ENCODE data around the gene DNMBP. TPM values are rescaled to one million over a fixed set of nuclear protein-coding genes. Genes with fewer than 3 reads are reported as not detected.
"Not testable (repeated sequence)": the region's sequence is repeated elsewhere in the genome, so short reads cannot be mapped to it uniquely, and the experiment has no call there.

Gene DNMBP
- total RNA-seq, 1 experiment from 2014 or later = 13.8 TPM

DNA sequence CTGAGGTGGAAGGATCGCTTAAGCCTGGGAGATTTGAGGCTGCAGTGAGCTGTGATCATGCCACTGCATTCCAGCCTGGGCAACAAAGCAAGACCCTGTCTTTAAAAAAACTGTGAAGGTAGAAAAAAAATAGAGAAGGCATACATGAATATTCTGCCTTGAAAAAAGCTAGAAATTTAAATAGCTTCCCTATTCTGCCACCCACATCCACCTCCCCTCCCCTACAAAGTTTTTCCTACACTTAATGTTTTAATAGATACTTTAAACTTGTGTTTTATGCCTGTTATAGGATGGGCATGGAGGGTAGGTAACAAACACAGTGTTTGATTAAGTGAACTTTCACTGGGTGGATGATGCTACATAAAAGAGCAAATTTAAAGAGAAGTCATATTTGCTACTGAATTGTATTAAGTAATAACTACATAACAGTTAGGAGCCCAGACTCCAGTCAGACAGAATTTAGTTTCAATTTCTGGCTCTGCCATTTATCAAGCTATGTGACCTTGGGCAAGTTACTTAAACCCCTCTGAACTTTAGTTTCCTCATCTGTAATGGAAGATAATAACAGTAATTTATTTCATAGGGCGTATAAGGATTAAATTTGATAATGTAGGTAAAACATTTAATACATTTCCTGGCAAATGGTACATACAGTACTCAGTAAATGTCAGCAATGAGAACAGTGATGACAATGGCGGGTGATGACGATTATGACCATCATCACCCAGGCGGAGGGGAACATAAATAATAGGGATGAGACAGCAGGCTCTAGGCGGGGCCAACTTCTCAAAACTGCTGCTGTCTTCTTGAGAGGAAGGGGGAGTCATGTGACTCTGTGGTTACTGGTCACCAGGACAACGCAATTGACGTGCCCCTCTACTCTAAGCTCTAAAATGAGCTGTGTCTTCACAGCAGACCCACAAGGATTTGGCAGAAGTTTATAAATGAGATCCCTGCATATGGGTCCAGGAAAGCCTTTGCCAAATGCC is 15.8 kb downstream of the DNMBP start:
- Histone ChIP-seq H3K4me2 (ENCODE audit: low read depth, low read length, poor library complexity, severe bottlenecking) (peak overlapping the region; percentile 54), H4K20me1 (ENCODE audit: insufficient read depth, low read depth, low read length) (no peaks in the 10 kb centered on the region), H3K9me2 (replicated peaks; ENCODE audit: insufficient read depth, low read length) (no peaks in the 10 kb centered on the region), H2AFZ (ENCODE audit: low read length) (no peak overlapping the region), H3K9ac (ENCODE audit: low read length) (peak overlapping the region; percentile 28; the same call in 1 of the 2 replicates), H3K36me3 (ENCODE audit: insufficient read depth, low read length) (no peaks in the 10 kb centered on the region), H3K4me1 (ENCODE audit: low read length) (peaks cover 62% of the 10 kb centered on the region), H3K79me2 (ENCODE audit: low read length) (peaks cover 91% of the 10 kb centered on the region), H3K27me3 (ENCODE audit: low read length) (no peaks in the 10 kb centered on the region), H3K9me3 (ENCODE audit: low read length) (no peaks in the 10 kb centered on the region), H3K4me3 (ENCODE audit: low read length) (no peak overlapping the region), H3K27ac (ENCODE audit: low read length) (peak overlapping the region; percentile 64)
- DNase-seq = peak; percentile 82

DNA sequence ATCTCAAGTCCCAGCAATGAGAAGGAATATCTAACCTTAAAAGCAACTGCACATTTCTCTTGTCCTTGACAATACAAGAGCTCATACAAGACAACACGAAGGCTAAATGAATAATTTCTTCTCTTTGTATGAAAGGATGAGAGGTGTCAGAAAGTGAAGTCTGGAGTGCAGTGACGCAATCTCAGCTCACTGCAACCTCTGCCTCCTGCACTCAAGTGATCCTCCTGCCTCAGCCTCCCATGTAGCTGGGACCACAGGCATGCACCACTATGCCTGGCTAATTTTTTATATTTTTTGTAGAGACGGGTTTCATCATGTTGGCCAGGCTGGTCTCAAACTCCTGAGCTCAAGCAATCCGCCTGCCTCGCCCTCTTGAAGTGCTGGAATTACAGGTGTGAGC is 24.1 kb downstream of the DNMBP start:
- not testable (repeated sequence) for DNase-seq; H3K9me3 ChIP-seq (ENCODE audit: low read length); H4K20me1 ChIP-seq (ENCODE audit: insufficient read depth, low read depth, low read length); H2AFZ ChIP-seq (ENCODE audit: low read length); H3K9me2 ChIP-seq (replicated peaks; ENCODE audit: insufficient read depth, low read length); H3K4me3 ChIP-seq (ENCODE audit: low read length); H3K36me3 ChIP-seq (ENCODE audit: insufficient read depth, low read length); H3K9ac ChIP-seq (ENCODE audit: low read length); H3K27me3 ChIP-seq (ENCODE audit: low read length)
- H3K4me2 ChIP-seq (ENCODE audit: low read depth, low read length, poor library complexity, severe bottlenecking) = peak overlapping the region; percentile 73
- H3K4me1 ChIP-seq (ENCODE audit: low read length) = peaks cover 80% of the 10 kb centered on the region
- peak overlapping the region; percentile 99 for H3K27ac ChIP-seq (ENCODE audit: low read length)
- peaks cover 66% of the 10 kb centered on the region for H3K79me2 ChIP-seq (ENCODE audit: low read length)

DNA sequence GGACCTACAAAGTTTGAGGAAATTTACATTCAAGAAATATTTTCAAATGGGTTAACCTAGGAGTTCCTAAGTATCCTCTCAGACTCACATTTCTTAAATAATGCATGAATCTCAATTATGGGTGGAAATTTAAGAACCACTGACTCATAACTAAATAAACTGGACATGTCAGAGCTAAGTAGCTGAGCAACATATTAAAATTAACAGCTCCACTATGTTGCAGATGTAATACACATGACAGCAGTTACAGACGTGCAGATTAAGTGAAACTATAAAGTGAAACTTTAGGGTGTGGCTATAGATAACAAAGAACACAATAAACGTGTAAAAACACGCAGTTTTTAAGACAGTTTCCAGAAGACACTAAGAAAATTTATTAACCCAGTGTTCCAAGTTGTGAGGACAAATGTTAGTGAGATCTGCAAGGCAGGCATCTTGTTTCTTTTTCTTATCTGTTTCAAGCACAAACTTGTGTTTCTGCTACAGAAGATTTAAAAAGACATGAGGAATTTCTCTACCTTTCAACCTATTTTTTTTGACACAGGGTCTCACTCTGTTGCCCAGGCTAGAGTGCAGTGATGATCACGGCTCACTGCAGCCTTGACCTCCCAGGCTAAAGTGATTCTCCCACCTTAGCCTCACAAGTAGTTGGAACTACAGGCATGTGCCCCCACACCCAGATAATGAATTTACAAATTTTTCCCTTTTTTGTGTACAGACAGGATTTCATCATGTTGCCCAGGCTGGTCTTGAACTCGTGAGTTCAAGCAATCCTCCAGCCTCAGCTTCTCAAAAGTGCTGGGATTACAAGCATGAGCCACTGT is 25.3 kb downstream of the DNMBP start:
- Histone ChIP-seq H3K9me2 (replicated peaks; ENCODE audit: insufficient read depth, low read length) (no peaks in the 10 kb centered on the region), H3K79me2 (ENCODE audit: low read length) (peaks cover 68% of the 10 kb centered on the region), H3K27me3 (ENCODE audit: low read length) (no peaks in the 10 kb centered on the region), H4K20me1 (ENCODE audit: insufficient read depth, low read depth, low read length) (no peaks in the 10 kb centered on the region), H2AFZ (ENCODE audit: low read length) (no peak overlapping the region), H3K4me3 (ENCODE audit: low read length) (peak overlapping the region; percentile 56), H3K9me3 (ENCODE audit: low read length) (no peaks in the 10 kb centered on the region), H3K9ac (ENCODE audit: low read length) (peak overlapping the region; percentile 75), H3K4me1 (ENCODE audit: low read length) (peaks cover 83% of the 10 kb centered on the region), H3K36me3 (ENCODE audit: insufficient read depth, low read length) (no peaks in the 10 kb centered on the region), H3K27ac (ENCODE audit: low read length) (peak overlapping the region; percentile 99), H3K4me2 (ENCODE audit: low read depth, low read length, poor library complexity, severe bottlenecking) (peak overlapping the region; percentile 73)
- DNase-seq = peak; percentile 70

DNA sequence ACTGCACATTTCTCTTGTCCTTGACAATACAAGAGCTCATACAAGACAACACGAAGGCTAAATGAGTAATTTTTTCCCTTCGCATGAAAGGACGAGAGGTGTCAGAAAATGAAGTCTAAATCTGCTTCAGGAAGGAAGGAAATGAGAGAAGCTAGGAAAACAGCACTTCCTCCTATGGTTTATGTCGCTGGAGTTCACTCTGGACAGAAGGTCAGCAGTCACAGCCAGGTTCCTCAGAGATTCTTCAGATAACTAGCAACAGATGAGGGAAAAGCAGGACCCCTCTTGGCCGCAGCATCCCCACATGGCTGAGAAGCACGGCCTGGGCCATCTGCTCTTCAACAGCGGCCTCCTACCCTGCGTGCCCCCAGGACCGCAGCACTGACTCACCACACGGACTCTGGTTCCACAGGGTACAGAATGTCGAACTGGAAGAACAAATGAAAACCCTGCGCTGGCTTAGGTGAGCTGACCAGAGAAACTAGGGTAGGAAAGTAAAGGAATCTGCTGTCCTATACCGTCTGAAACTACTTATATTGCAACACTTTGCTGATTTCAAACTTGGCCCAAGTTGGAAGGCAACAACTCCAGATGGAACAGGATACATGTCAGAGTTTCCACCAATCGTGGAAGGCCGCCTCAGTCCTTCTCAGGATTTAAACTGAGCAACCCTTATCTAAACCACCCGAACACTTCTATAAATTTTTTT is 26.3 kb downstream of the DNMBP start:
- Histone ChIP-seq H2AFZ (ENCODE audit: low read length) (no peak overlapping the region), H3K4me3 (ENCODE audit: low read length) (peak overlapping the region; percentile 56)

DNA sequence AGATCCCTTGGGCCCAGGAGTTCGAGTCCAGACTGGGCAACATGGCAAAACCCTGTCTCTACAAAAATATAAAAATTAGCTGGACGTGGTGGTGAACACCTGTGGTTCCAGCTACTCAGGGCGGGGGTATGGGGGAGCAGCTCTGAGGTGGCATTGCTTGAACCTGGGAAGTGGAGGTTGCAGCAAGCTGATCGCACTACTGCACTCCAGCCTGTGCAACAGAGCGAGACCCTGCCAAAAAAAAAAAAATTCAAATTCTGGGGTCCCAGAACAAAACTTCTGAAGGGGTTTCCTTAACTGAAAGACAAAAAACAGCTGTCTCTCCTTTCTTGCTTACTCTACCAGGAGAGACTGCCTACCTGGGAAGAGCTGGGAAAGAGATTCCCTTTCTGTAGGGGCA is 27.0 kb downstream of the DNMBP start:
- H3K4me2 ChIP-seq (ENCODE audit: low read depth, low read length, poor library complexity, severe bottlenecking) = peak overlapping the region; percentile 73
- no peaks in the 10 kb centered on the region for H3K36me3 ChIP-seq (ENCODE audit: insufficient read depth, low read length)
- peaks cover 71% of the 10 kb centered on the region for H3K79me2 ChIP-seq (ENCODE audit: low read length)
- no peaks in the 10 kb centered on the region for H3K9me3 ChIP-seq (ENCODE audit: low read length)
- H3K9ac ChIP-seq (ENCODE audit: low read length) = peak overlapping the region; percentile 75
- H3K4me1 ChIP-seq (ENCODE audit: low read length) = peaks cover 84% of the 10 kb centered on the region
- H3K9me2 ChIP-seq (replicated peaks; ENCODE audit: insufficient read depth, low read length) = no peaks in the 10 kb centered on the region
- no peaks in the 10 kb centered on the region for H3K27me3 ChIP-seq (ENCODE audit: low read length)
- peak overlapping the region; percentile 99 for H3K27ac ChIP-seq (ENCODE audit: low read length)
- H4K20me1 ChIP-seq (ENCODE audit: insufficient read depth, low read depth, low read length) = no peaks in the 10 kb centered on the region
- peak overlapping the region; percentile 56 for H3K4me3 ChIP-seq (ENCODE audit: low read length)
- DNase-seq = peak; percentile 87
- no peak overlapping the region for H2AFZ ChIP-seq (ENCODE audit: low read length)

More for the DNA sequence above, 26.3 kb downstream of the DNMBP start:
- H3K36me3 ChIP-seq (ENCODE audit: insufficient read depth, low read length) = no peaks in the 10 kb centered on the region
- H3K9ac ChIP-seq (ENCODE audit: low read length) = peak overlapping the region; percentile 75
- H3K9me2 ChIP-seq (replicated peaks; ENCODE audit: insufficient read depth, low read length) = no peaks in the 10 kb centered on the region
- H4K20me1 ChIP-seq (ENCODE audit: insufficient read depth, low read depth, low read length) = no peaks in the 10 kb centered on the region
- no peaks in the 10 kb centered on the region for H3K27me3 ChIP-seq (ENCODE audit: low read length)
- H3K4me2 ChIP-seq (ENCODE audit: low read depth, low read length, poor library complexity, severe bottlenecking) = peak overlapping the region; percentile 73
- no peaks in the 10 kb centered on the region for H3K9me3 ChIP-seq (ENCODE audit: low read length)
- H3K79me2 ChIP-seq (ENCODE audit: low read length) = peaks cover 70% of the 10 kb centered on the region
- peaks cover 84% of the 10 kb centered on the region for H3K4me1 ChIP-seq (ENCODE audit: low read length)
- peak overlapping the region; percentile 99 for H3K27ac ChIP-seq (ENCODE audit: low read length)
- peak; percentile 74 for DNase-seq

DNA sequence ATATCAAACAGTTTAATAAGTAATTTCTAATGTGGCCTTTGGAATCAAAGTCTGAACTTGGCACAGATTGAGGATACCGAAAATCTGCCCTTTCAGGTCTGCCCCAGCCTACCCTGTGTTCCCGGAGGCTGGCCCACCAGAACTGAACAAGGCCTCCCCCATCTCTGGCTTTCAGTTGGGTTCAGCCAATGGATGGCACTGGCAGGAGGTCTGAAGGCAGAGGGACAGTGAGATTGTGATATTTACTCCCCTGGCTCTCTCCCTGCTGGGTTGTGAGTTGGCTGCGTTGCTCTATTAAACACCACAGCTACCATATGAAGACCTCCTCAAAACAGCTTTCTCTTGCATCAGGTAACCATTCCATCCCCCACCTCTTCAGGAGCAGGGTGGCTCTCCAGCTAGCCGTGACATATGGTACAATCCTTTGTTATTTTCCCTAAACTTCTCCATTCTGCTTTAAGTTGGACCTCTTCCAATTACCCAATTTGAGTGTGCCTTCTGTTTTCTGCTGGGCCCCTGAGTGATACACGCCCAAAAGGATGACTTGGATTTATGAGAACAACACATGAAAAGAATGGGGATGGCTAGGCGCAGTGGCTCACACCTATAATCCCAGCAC is 28.1 kb downstream of the DNMBP start:
- Histone ChIP-seq H3K9me2 (replicated peaks; ENCODE audit: insufficient read depth, low read length) (no peaks in the 10 kb centered on the region), H3K27me3 (ENCODE audit: low read length) (no peaks in the 10 kb centered on the region), H4K20me1 (ENCODE audit: insufficient read depth, low read depth, low read length) (no peaks in the 10 kb centered on the region), H3K27ac (ENCODE audit: low read length) (peak overlapping the region; percentile 99), H3K4me3 (ENCODE audit: low read length) (no peak overlapping the region), H2AFZ (ENCODE audit: low read length) (no peak overlapping the region), H3K4me1 (ENCODE audit: low read length) (peaks cover 91% of the 10 kb centered on the region), H3K4me2 (ENCODE audit: low read depth, low read length, poor library complexity, severe bottlenecking) (peak overlapping the region; percentile 10), H3K79me2 (ENCODE audit: low read length) (peaks cover 71% of the 10 kb centered on the region), H3K9me3 (ENCODE audit: low read length) (no peaks in the 10 kb centered on the region), H3K9ac (ENCODE audit: low read length) (peak overlapping the region; percentile 55), H3K36me3 (ENCODE audit: insufficient read depth, low read length) (no peaks in the 10 kb centered on the region)
- peak; percentile 43 for DNase-seq

DNA sequence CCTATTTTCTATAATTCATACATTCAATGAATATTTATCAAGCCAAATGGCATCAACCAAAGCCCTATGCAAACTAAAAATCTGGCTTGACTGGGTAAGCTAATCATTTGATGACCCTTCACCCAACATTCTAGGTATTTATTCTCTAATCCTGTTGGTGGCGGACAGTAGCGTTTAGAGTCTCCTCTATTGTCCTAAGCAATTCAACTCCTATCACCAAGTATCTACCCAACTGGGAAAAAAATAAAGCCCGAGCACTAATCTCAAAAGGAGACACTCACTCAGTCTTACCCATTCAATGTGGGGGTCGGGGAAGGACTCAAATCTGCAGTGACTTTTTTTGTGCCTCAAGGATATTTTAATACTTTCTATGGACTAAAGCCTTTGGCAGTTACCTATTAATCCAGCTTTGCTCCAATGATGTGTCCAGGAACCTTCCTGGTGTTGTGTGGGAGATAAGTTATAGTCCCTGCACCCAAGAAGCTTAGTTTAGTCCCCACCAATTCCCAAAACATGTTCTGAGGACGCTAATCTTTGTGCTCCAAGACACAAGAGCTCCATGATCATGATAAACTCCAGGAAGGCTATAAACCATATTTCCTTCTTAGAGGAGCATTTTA is 30.6 kb downstream of the DNMBP start:
- Histone ChIP-seq H3K9me3 (ENCODE audit: low read length) (no peaks in the 10 kb centered on the region), H3K27ac (ENCODE audit: low read length) (peak overlapping the region; percentile 99), H2AFZ (ENCODE audit: low read length) (no peak overlapping the region), H3K79me2 (ENCODE audit: low read length) (peaks cover 79% of the 10 kb centered on the region), H3K4me3 (ENCODE audit: low read length) (no peak overlapping the region), H3K4me1 (ENCODE audit: low read length) (peaks cover 91% of the 10 kb centered on the region), H3K36me3 (ENCODE audit: insufficient read depth, low read length) (no peaks in the 10 kb centered on the region), H4K20me1 (ENCODE audit: insufficient read depth, low read depth, low read length) (no peaks in the 10 kb centered on the region), H3K4me2 (ENCODE audit: low read depth, low read length, poor library complexity, severe bottlenecking) (peak overlapping the region; percentile 23), H3K9me2 (replicated peaks; ENCODE audit: insufficient read depth, low read length) (no peaks in the 10 kb centered on the region), H3K9ac (ENCODE audit: low read length) (no peak overlapping the region), H3K27me3 (ENCODE audit: low read length) (no peaks in the 10 kb centered on the region)
- peak; percentile 22 for DNase-seq

Data from Karpas-422 (cell line).